ENCODE data around the gene UBN1. TPM values are rescaled to one million over a fixed set of nuclear protein-coding genes. Genes with fewer than 3 reads are reported as not detected.

UBN1 gene
- total and polyA plus RNA-seq, 2 donors (not counting 3 experiments of a cell fraction or from before 2014, with no cell fraction given) = 26.0 to 44.8 TPM

DNA sequence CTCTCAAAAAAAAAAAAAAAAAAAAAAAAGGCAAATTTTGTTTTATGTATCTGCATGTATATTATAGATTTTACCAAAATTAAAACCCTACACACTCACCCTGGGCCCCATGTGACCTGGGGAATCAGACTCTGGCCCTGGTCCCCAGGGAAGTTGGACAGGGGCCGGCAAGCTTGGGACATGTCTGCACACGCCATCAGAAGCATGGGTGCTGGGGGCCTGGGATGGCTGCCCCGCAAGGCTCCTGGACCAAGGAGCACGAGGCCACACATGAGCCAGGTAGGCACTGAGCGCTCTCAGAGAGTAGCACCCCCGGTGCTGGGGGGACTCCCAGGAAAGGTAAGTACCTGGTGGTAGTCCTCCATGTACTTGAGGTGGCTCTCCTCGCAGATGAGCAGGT, 50.0 kb downstream of the UBN1 start:
- H3K9me1 ChIP-seq (replicated peaks; ENCODE audit: control insufficient read depth, extremely low read depth, insufficient read depth, low read length) = no peaks in the 10 kb centered on the region
- no peak overlapping the region for H3K4me3 ChIP-seq (replicated peaks in 1 of 3; ENCODE audit: insufficient read depth in 1 of 3, low read depth in 1 of 3, low read length in 3 of 3)
- TF ChIP-seq FOS (IDR thresholded peaks at IDR 0.05; ENCODE audit: borderline replicate concordance, insufficient read depth, low read length) (no peak), MYC (IDR thresholded peaks at IDR 0.05; ENCODE audit: low read depth, low read length) (no peak), POLR2A (IDR thresholded peaks at IDR 0.05; ENCODE audit: low read depth, low read length) (no peak), JUN (IDR thresholded peaks at IDR 0.05; ENCODE audit: borderline replicate concordance, insufficient read depth, insufficient read length, low read depth) (no peak), MAX (IDR thresholded peaks at IDR 0.05; ENCODE audit: insufficient read depth, insufficient read length) (no peak), EZH2 (IDR thresholded peaks at IDR 0.05; ENCODE audit: borderline replicate concordance, low read depth, low read length, severe bottlenecking) (no peak), POLR2AphosphoS5 (IDR thresholded peaks at IDR 0.05; ENCODE audit: insufficient read depth, low read depth, low read length) (no peak), GATA2 (IDR thresholded peaks at IDR 0.05; ENCODE audit: insufficient read depth, insufficient read length, low read depth, low read length) (no peak)
- TF ChIP-seq, protein P1, sequence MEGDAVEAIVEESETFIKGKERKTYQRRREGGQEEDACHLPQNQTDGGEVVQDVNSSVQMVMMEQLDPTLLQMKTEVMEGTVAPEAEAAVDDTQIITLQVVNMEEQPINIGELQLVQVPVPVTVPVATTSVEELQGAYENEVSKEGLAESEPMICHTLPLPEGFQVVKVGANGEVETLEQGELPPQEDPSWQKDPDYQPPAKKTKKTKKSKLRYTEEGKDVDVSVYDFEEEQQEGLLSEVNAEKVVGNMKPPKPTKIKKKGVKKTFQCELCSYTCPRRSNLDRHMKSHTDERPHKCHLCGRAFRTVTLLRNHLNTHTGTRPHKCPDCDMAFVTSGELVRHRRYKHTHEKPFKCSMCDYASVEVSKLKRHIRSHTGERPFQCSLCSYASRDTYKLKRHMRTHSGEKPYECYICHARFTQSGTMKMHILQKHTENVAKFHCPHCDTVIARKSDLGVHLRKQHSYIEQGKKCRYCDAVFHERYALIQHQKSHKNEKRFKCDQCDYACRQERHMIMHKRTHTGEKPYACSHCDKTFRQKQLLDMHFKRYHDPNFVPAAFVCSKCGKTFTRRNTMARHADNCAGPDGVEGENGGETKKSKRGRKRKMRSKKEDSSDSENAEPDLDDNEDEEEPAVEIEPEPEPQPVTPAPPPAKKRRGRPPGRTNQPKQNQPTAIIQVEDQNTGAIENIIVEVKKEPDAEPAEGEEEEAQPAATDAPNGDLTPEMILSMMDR (IDR thresholded peaks at IDR 0.05; ENCODE audit: extremely low read depth in 1 of 2, insufficient read depth in 1 of 2, low read depth in 1 of 2, low read length in 2 of 2) = no peak
- BruUV-seq (replicated peaks) = no TSS peak
- ChIA-PET CTCF (no interaction called here), POLR2A (no interaction called here)
- H3K36me3 ChIP-seq (ENCODE audit: control insufficient read depth in 2 of 2, extremely low read depth in 1 of 2, insufficient read depth in 2 of 2, low read length in 2 of 2) = no peaks in the 10 kb centered on the region
- no peaks in the 10 kb centered on the region for H3K27me3 ChIP-seq (ENCODE audit: control insufficient read depth in 2 of 2, insufficient read depth in 2 of 2, low read length in 2 of 2)
- H3K4me2 ChIP-seq (ENCODE audit: insufficient read depth, low read length) = no peak overlapping the region
- H3K9ac ChIP-seq (replicated peaks; ENCODE audit: extremely low read depth, insufficient read depth, low read length) = no peak overlapping the region
- DNase-seq (ENCODE audit: low read depth, low spot score) (no peak), FAIRE-seq (no peak)
- intact Hi-C loops (cut with micrococcal nuclease) (loop anchor here (10.0 kb wide), 1 partner anchor 57 kb away; the partner anchor contains the start of gene SEC14L5), dilution Hi-C loops (cut with MboI; ENCODE audit: extremely low pct_ligation_motif_present, low sequenced_read_pairs) (no loop called here)
- no peaks in the 10 kb centered on the region for H3K9me3 ChIP-seq (replicated peaks; ENCODE audit: control insufficient read depth, insufficient read depth, low read length)
- no peaks in the 10 kb centered on the region for H4K20me1 ChIP-seq (replicated peaks; ENCODE audit: control insufficient read depth, extremely low read depth, insufficient read depth, low read length)
- no peaks in the 10 kb centered on the region for H3K4me1 ChIP-seq (ENCODE audit: control insufficient read depth, extremely low read depth, insufficient read depth, low read length)
- H3K27ac ChIP-seq (ENCODE audit: insufficient read depth, low read depth, low read length) = no peak overlapping the region
- no peaks in the 10 kb centered on the region for H3K79me2 ChIP-seq (ENCODE audit: control insufficient read depth, insufficient read depth, low read length)
- no peak overlapping the region for H2AFZ ChIP-seq (ENCODE audit: low read depth, low read length)

All from endothelial cell of umbilical vein (primary cell).